Measurements from ENCODE around the gene TNFAIP8L1.
"Not testable (repeated sequence)": the region's sequence is repeated elsewhere in the genome, so short reads cannot be mapped to it uniquely, and the experiment has no call there.

TNFAIP8L1 gene

GRCh38 chr19:4676955-4677731 lies 37.8 kb downstream of the TNFAIP8L1 start:
- DNase-seq (ENCODE audit: low read depth in 3 of 3): no peak

- no peak for DNase-seq (ENCODE audit: low read depth in 3 of 3)
Observed at GRCh38 chr19:4678881-4679790, 39.8 kb downstream of the TNFAIP8L1 start.

- DNase-seq (ENCODE audit: low read depth in 3 of 3): not testable (repeated sequence)
Observed at GRCh38 chr19:4680021-4680420, 40.7 kb downstream of the TNFAIP8L1 start.

GRCh38 chr19:4682417-4683200 lies 43.3 kb downstream of the TNFAIP8L1 start:
- DNase-seq (ENCODE audit: low read depth in 3 of 3): no peak

GRCh38 chr19:4684312-4685095 lies 45.2 kb downstream of the TNFAIP8L1 start:
- DNase-seq (ENCODE audit: low read depth in 3 of 3): no peak

GRCh38 chr19:4686700-4687099 lies 47.4 kb downstream of the TNFAIP8L1 start:
- no peak for DNase-seq (ENCODE audit: low read depth in 3 of 3)

DNA sequence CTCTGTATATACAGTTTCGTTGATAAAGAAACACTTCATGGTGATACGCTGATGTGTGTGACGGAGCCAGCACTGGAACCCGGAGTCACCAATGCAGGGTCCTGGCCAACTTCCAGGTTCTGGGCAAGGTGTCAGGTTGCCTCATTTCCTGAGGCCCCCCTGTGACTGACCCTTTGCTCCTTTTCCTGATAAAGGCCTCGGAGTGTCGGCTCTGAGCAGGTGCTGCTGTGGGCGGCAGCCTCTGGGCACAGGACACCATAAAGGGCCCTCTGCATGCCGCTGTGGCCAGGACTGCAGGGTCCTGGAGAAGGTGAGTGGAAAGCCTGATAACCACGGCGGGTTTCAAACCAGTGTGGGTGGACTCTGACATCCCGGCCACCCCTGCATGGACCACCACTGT lies 48.1 kb downstream of the TNFAIP8L1 start:
- no peak for DNase-seq (ENCODE audit: low read depth in 3 of 3)

DNA sequence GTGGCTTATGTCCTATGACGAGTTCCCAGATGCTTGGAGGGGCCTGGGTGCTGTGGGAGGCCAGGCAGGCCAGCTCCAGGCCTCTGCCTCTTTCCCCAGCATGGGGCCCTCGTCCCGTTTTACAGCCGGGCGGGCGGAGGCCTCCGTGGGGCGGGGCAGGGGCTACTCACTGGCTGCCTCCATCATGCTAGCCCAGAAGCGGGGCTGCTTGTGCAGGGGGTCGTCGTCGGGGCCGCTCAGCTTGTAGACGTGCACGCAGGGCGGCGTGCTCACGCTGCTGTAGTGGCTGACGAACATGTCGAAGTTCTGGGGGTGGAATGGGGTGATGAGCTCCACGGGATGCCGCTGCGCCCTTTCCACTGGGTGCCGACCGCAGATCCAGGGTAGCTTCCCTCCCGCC lies 49.3 kb downstream of the TNFAIP8L1 start:
- DNase-seq (ENCODE audit: low read depth in 3 of 3): no peak

DNA sequence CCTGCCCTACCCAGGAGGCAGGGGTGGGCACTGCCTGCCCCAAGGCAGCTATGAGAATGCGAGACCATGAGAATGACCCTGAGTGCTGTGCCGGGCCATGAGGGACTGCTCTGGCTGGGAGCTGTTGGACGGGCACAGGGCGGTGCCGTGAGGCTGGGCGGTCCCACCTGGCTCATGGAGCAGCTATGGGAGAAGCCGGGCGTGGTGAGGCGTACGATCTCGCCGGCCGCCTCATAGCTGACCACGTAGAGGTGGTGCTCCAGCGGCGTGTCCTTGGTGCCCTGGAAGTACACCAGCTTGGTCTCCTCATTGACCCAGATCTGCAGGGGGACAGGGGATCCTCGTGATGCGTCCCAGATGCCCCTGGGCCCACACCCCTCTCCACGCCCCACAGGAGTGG lies 50.1 kb downstream of the TNFAIP8L1 start:
- no peak for DNase-seq (ENCODE audit: low read depth in 3 of 3)

GRCh38 chr19:4690361-4690760 lies 51.0 kb downstream of the TNFAIP8L1 start:
- DNase-seq (ENCODE audit: low read depth in 3 of 3): no peak

DNA sequence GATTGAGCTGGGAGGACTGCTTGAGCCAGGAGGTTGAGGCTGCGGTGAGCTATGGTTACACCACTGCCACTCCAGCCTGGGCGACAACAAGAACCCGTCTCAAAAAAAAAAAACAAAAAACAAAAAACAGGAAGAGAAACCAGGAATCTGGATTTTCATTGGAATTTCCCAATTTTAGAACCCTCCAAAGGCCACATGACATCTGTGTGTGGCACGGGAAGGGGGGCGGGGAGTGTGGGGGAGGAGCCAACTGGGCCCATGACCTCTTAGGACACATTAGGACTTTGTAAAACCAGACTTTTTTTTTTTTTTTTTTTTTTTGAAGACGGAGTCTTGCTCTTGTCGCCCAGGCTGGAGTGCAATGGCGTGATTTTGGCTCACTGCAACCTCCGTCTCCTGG lies 52.1 kb downstream of the TNFAIP8L1 start:
- DNase-seq (ENCODE audit: low read depth in 3 of 3): no peak

DNA sequence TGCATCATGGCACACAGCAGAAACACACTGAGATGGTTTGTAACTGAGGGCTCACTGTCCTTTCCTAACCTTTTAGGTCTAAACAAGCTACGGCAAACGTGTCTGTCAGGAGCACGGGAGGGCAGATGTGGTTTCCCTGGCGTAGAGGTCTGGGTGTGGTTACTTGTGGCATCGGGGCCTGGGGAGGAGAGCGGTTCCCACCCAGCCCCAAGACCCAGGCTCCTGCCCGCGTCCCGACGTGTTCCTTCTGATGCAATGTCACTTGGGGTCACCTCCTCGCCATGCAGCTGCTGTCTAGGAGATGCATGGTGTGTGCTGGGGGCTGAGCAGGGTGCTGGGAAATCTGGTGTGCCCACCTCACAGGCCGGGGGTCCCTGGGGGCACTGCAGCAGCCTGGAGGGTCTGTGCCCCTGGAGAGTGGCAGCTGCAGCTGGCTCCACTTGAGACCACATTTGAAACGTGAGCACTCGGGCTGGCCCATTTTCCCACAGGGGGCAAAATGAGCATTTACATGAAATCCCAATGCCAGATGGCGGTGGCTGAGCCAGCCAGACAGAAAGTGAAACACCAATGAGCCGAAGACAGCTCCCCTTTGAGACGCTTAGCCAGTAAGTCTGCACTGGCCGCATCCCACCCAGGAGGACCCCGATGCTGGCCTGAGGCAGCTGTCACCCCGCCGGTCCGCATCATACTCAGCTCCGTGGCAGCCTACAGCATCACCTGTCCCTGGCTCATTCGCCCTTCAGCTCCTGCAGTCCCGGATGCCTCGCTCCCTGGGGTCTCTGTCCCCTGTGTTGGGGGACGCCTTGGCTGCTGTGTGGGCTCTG lies 53.1 kb downstream of the TNFAIP8L1 start:
- no peak for DNase-seq (ENCODE audit: low read depth in 3 of 3)

DNA sequence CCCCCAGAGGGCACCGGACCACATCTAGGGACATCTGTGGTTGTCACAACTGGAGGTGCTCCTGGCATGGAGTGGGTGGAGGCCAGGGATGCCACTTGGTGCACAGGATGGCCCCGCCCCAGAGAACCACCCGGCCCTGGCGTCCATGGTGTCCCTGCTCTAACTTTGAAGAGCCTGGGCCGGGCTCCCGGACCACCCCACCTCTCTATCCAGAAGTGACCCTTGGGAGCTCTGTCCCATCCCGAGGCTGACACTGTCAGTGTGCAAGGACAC lies 53.7 kb downstream of the TNFAIP8L1 start:
- DNase-seq (ENCODE audit: low read depth in 3 of 3): no peak

- DNase-seq (ENCODE audit: low read depth in 3 of 3): no peak
Observed at GRCh38 chr19:4693471-4694121, 54.3 kb downstream of the TNFAIP8L1 start.

DNA sequence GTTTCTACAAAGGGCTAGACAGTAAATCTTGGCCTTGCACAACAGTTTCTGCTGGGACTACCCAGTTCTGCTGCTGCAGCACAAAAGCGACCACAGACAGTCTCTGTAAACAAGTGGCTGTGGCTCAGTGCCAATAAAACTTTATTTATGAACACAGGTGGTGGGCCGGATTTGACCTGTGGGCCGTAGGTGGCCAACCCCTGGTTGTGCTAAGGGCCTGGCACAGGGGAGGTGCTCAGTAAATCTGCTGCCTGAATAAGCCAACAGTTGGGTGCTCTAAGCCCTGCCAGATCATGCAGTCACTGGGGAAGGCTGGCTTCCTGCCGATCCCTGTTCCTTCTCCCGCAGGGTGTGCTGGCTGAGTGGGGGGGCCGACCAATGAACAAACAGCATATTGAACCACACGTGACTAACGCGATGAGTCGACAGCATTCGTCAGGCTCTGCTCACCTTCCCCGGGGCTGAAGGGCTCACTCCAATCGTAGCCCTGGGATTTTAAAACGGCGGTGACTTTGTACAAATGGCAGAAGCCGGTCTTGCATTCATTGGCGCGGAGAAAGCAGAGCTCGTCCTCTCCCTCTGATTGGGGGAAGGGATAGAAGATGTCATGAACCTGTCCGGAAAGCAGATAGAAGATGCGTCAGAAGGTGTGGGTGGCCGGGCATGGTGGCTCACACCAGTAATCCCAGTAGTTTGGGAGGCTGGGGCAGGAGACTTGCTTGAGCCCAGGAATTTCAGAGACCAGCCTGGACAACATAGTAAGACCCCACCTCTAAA lies 55.1 kb downstream of the TNFAIP8L1 start:
- DNase-seq (ENCODE audit: low read depth in 3 of 3): no peak

DNA sequence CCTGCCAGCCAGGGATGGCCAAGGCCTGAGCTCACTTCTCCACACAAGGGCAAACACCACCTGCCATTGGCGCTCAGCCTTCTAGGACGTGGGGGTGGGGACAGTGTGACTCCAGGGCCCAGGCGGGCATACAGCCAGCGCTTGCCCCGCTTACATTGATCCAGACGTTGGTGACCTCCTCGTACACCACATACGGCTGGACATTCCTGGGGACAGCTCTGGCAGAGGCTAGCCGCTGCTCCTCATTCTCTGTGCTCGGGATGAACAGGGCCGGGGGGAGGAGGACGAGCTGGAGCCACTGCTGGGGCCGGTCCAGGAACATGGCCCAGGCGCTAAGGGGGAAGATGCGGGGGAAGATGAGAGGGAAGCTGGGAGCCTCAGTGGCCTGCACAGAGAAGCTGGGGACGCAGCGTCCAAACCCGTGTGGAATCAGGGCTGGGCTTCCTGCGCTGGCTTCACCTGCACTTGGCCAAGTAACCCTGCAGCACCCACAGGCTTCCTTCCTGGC lies 56.0 kb downstream of the TNFAIP8L1 start:
- DNase-seq (ENCODE audit: low read depth in 3 of 3): no peak

GRCh38 chr19:4697304-4697703 lies 58.0 kb downstream of the TNFAIP8L1 start:
- no peak for DNase-seq (ENCODE audit: low read depth in 3 of 3)

- DNase-seq (ENCODE audit: low read depth in 3 of 3): no peak
Observed at GRCh38 chr19:4699826-4700692, 60.7 kb downstream of the TNFAIP8L1 start.
